Testis (tissue), 3 donors: ENCODE measurements around the gene LTBP1. TPM values are rescaled to one million over a fixed set of nuclear protein-coding genes. Genes with fewer than 3 reads are reported as not detected.
"Not testable (repeated sequence)": the region's sequence is repeated elsewhere in the genome, so short reads cannot be mapped to it uniquely, and the experiment has no call there.

ENCODE experiments used
- DNase-seq: peaks from one replicate; pipeline ENCODE4 v3.0.0-alpha.2; 2019
- H3K27ac ChIP-seq, 2 donors: fragments of 200-600 bp; sonication (generic); one replicate each; pipeline ENCODE4 v1.5.1; 2019
- H3K27me3 ChIP-seq: fragments of 200-600 bp; sonication (generic); one replicate; pipeline ENCODE4 v1.5.1; 2019
- H3K36me3 ChIP-seq: fragments of 200-600 bp; sonication (generic); one replicate; pipeline ENCODE4 v1.5.1; 2017; ENCODE audit warnings: low read depth; ENCODE audit errors: missing control alignments
- H3K4me1 ChIP-seq: fragments of 200-600 bp; sonication (generic); one replicate; pipeline ENCODE4 v1.5.1; 2019
- H3K4me3 ChIP-seq, 2 donors: fragments of 200-600 bp; sonication (generic); one replicate each; pipeline ENCODE4 v1.5.1; 2017 to 2019
- H3K9me3 ChIP-seq: fragments of 200-600 bp; sonication (generic); one replicate; pipeline ENCODE4 v1.5.1; 2017
- POLR2A ChIP-seq: fragments of 450-650 bp; IDR thresholded peaks from one replicate; pipeline ENCODE4 v1.6.1; 2017; ENCODE audit warnings: antibody characterized with exemption, mild to moderate bottlenecking, moderate library complexity
- WGBS, 2 donors: methylation state at CpG; one replicate each; pipeline ENCODE4 v1.1.5; 2018; 5-methylcytosine and 5-hydroxymethylcytosine counted together
- intact Hi-C: fragments of 100-400 bp; cut with DNase I; formaldehyde crosslinking; loops from one replicate; pipeline ENCODE4 v1.15.1; 2023; ENCODE audit warnings: low total_unique reads
- polyA plus RNA-seq: library from polyadenylated mRNA; stranded (reverse); fragments of 350-450 nt; fragmentation: Illumina TruSeq; extraction: RNeasy Lipid Tissue Mini Kit (QIAGEN cat#74804); gene quantifications from one replicate; pipeline ENCODE4 v1.2.3, GENCODE V29; 2014; ENCODE audit warnings: low read depth, low replicate concordance; ENCODE audit not compliant: insufficient read depth
- total RNA-seq, 2 donors: library from RNA; depleted of rRNA; stranded (reverse); fragments of >200 nt; gene quantifications; one replicate each; pipeline ENCODE4 v1.2.3, GENCODE V29; 2016
- TF ChIP-seq, protein P1 (sequence below), 3 experiments: fragments of 450-650 bp in 2 of 3; fragments of 200-600 bp in 1 of 3; sonication (generic) in 1 of 3; IDR thresholded peaks; one replicate each; pipeline ENCODE4 v1.5.1; 2016 to 2019; ENCODE audit warnings: antibody characterized with exemption in 3 of 3, mild to moderate bottlenecking in 2 of 3, moderate library complexity in 1 of 3

Gene LTBP1
- total and polyA plus RNA-seq, 3 donors from 2014 or later = 39.6 to 51.5 (median 44.0) TPM

DNA sequence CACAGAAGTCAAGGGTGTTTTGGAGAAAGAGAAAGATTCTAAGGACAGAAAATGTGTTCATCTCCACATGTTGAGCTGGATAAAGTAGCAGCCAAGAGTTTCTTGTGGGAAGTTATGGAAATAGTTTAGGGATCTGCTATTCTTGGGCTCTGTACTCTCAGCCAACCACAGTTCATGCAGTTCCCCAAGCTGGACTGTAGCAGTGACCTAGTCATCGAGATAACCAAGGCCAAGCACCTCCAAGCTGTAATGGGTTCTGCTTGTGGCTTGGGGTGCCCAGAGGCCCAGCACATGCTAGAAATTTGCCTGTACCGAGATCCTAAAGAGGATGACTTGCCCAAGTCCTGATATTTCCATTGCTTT lies 437.8 kb downstream of the LTBP1 start:
- no peaks in the 10 kb centered on the region for H3K4me1 ChIP-seq
- TF ChIP-seq, protein P1, sequence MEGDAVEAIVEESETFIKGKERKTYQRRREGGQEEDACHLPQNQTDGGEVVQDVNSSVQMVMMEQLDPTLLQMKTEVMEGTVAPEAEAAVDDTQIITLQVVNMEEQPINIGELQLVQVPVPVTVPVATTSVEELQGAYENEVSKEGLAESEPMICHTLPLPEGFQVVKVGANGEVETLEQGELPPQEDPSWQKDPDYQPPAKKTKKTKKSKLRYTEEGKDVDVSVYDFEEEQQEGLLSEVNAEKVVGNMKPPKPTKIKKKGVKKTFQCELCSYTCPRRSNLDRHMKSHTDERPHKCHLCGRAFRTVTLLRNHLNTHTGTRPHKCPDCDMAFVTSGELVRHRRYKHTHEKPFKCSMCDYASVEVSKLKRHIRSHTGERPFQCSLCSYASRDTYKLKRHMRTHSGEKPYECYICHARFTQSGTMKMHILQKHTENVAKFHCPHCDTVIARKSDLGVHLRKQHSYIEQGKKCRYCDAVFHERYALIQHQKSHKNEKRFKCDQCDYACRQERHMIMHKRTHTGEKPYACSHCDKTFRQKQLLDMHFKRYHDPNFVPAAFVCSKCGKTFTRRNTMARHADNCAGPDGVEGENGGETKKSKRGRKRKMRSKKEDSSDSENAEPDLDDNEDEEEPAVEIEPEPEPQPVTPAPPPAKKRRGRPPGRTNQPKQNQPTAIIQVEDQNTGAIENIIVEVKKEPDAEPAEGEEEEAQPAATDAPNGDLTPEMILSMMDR (IDR thresholded peaks at IDR 0.05) = no peak
- TF ChIP-seq POLR2A = no peak
- DNase-seq = no peak
- WGBS, 2 donors = 63 to 64% methylated on average over 2 of the region's 2 CpGs
- H3K4me3 ChIP-seq = no peak overlapping the region
- H3K36me3 ChIP-seq = no peaks in the 10 kb centered on the region
- H3K9me3 ChIP-seq = no peaks in the 10 kb centered on the region
- intact Hi-C loops = no loop called here
- H3K27me3 ChIP-seq = no peaks in the 10 kb centered on the region
- no peak overlapping the region for H3K27ac ChIP-seq

GRCh38 chr2:33388996-33389395 lies 442.2 kb downstream of the LTBP1 start:
- 90 to 95% methylated on average over 14 of the region's 14 CpGs for WGBS, 2 donors
- no peaks in the 10 kb centered on the region for H3K9me3 ChIP-seq
- H3K4me1 ChIP-seq = no peaks in the 10 kb centered on the region
- no peak for DNase-seq
- intact Hi-C loops = no loop called here
- H3K27me3 ChIP-seq = no peaks in the 10 kb centered on the region
- no peaks in the 10 kb centered on the region for H3K36me3 ChIP-seq
- no peak for TF ChIP-seq POLR2A
- TF ChIP-seq, protein P1 (IDR thresholded peaks at IDR 0.05) = no peak
- no peak overlapping the region for H3K27ac ChIP-seq
- H3K4me3 ChIP-seq = no peak overlapping the region

DNA sequence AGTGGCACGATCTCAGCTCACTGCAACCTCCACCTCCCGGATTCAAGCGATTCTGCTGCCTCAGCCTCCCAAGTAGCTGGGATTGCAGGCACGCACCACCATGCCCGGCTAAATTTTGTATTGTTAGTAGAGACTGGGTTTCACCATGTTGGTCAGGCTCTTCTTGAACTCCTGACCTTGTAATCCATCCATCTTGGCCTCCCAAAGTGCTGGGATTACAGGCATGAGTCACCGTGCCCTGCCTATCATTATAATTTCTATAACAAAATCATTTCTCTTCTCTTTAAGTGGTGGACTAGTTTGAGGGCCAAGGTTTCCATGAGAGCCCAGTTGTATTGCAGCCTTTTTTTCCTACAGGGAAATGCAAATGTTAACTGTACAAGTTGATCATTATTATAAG lies 442.9 kb downstream of the LTBP1 start:
- H3K27me3 ChIP-seq, H3K4me1 ChIP-seq, H3K27ac ChIP-seq, H3K9me3 ChIP-seq, H3K4me3 ChIP-seq, intact Hi-C loops, H3K36me3 ChIP-seq, DNase-seq: not testable (repeated sequence)
- WGBS, 2 donors = 96 to 98% methylated on average over 6 of the region's 6 CpGs

DNA sequence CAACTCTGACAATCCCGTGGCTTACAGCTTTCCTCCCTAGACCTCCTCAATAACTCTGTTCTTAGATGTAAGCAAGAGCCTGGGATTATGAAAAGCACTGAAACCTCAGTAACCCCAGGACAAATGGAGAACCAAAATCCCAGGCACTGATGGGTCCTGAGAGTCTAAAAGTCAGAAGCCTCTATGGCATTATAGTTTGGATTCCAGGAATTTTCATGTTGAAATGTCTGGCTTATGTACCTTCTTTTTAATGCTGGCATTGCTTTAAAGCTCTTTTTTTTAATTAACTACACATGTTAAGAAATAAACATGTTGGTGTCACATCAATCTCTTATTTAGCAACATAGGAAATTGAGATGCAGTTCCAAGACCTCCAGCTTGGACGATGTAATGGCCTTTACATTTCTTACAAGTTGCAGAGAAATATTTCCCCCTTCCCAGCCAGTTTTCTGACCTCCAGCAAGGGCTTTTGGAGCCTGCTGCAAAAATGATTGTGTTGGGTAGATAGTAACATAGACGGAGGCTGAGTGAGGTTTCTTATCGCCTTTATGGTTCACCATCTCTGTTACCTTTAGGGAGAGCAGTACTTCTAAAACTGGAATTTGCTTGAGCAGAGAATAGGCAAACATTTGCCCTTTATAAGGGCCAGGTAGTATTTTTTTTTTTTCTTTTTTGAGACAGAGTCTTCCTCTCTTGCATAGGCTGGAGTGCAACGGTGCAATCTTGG lies 444.9 kb downstream of the LTBP1 start:
- Histone ChIP-seq H3K36me3 (no peaks in the 10 kb centered on the region), H3K4me1 (no peaks in the 10 kb centered on the region), H3K9me3 (no peaks in the 10 kb centered on the region), H3K4me3 (no peak overlapping the region), H3K27me3 (no peaks in the 10 kb centered on the region), H3K27ac (no peak overlapping the region)
- WGBS, 2 donors = 68 to 79% methylated on average over 5 of the region's 5 CpGs
- intact Hi-C loops = no loop called here
- TF ChIP-seq, protein P1 (IDR thresholded peaks at IDR 0.05) = no peak
- TF ChIP-seq POLR2A = no peak
- no peak for DNase-seq

DNA sequence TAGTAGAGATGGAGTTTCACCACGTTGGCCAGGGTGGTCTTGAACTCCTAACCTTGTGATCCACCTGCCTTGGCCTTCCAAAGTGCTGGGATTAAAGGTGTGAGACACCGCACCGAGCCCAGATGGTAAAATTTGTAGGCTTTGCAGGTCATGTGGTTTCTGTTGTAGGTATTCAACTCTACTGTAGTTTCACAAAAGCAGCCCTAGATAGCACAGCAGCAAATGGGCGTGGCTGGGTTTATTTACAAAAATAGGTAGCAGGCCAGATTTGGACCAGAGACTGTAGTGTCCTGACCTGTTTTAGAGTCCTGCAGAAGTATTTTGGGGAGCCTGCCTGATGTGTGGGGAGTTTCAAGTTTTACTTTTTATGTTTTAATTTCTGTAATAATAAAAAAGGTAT lies 445.6 kb downstream of the LTBP1 start:
- DNase-seq = no peak
- Histone ChIP-seq H3K27me3 (no peaks in the 10 kb centered on the region), H3K9me3 (no peaks in the 10 kb centered on the region), H3K4me1 (no peaks in the 10 kb centered on the region), H3K27ac (no peak overlapping the region), H3K4me3 (no peak overlapping the region), H3K36me3 (no peaks in the 10 kb centered on the region)
- WGBS, 2 donors = 93 to 100% methylated on average over 3 to 4 of the region's 4 CpGs
- TF ChIP-seq, protein P1 (IDR thresholded peaks at IDR 0.05) = no peak
- TF ChIP-seq POLR2A = no peak
- intact Hi-C loops = no loop called here
